ENCODE data around the gene DCAF5.
A peak's percentile ranks its signal among the peaks of the same experiment; 100 is the strongest.

Gene DCAF5

DNA sequence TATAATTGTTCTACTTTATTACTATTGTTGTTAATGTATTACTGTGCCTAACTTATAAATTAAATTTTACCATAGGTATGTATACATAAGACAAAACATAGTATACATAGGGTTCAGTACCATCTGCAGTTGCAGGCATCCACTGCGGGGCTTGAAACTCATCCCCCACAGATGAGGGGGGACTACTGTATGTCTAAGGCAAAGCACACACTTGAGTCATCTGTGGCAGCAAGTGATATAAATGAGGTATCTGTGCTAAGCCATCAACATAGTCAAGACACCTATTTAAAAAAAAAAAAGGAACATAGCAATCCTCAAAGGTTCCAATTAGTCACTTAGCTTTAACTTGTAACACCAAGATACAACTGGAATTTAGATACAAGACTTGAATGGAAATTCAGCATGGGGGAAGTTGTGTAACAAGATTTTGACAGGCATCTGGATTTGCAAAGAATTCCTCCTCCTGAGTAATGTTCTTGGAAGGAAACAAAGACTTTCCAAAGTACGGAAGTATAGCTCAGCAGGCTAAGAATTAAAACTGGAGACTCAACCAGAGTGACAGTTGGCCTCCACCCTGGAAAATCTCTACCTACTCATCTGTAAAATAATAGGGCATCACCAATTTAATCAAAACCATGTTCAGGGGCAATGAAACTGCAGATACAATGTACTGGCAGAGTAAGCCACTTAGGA lies 14.9 kb downstream of the DCAF5 start:
- no peaks in the 10 kb centered on the region for H3K27me3 ChIP-seq (ENCODE audit: control insufficient read depth, insufficient read depth, low read length)
- H3K36me3 ChIP-seq (ENCODE audit: control insufficient read depth, low read depth, low read length) = no peaks in the 10 kb centered on the region
- no peaks in the 10 kb centered on the region for H3K9me3 ChIP-seq (ENCODE audit: control insufficient read depth, low read depth, low read length)
- no peak overlapping the region for H3K4me3 ChIP-seq (ENCODE audit: low read length)
- no peak overlapping the region for H3K27ac ChIP-seq (ENCODE audit: low read length)
- H3K4me1 ChIP-seq (ENCODE audit: control insufficient read depth, low read depth, low read length) = peaks cover 13% of the 10 kb centered on the region
- H3K9ac ChIP-seq (ENCODE audit: low read length) = no peak overlapping the region

DNA sequence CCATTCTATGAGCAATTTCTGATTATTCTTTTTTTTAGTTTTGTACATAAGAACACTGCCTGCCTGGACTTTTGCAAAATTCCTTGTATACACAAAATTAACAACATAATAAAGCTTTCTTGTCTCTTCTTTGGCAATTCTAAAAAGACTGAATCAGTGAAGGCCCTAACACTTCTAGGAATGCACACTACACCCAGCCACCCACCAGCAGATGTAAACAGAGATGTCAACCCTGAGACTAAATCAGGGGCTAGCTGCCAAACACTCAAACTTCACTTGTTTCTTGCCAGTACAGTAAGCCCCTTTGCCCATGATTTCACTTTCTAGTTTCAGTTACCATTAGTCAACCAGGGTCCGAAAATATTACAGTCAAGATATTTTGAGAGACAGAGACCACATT lies 15.5 kb downstream of the DCAF5 start:
- Histone ChIP-seq H3K36me3 (ENCODE audit: control insufficient read depth, low read depth, low read length) (no peaks in the 10 kb centered on the region), H3K27me3 (ENCODE audit: control insufficient read depth, insufficient read depth, low read length) (no peaks in the 10 kb centered on the region)

DNA sequence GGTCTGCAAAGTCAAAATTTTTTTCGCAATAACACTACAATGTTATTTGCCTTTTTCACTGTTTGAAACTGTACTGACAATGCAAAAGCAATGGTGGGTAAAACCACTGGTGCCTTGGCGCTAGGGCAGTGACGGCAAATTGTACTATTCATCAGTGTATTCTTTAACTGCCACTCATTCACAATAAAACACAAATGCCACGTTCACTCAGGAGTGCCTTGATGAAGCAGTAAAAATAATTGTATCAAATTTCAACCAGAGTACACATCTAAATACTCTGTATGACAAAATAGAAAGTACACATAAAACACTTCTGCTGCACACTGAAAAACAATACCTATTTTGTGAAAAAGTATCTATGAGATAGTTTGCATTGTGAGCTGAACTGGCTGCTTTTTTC lies 17.8 kb downstream of the DCAF5 start:
- Histone ChIP-seq H3K4me1 (ENCODE audit: control insufficient read depth, low read depth, low read length) (peaks cover 13% of the 10 kb centered on the region), H3K36me3 (ENCODE audit: control insufficient read depth, low read depth, low read length) (no peaks in the 10 kb centered on the region), H3K9ac (ENCODE audit: low read length) (no peak overlapping the region), H3K27me3 (ENCODE audit: control insufficient read depth, insufficient read depth, low read length) (no peaks in the 10 kb centered on the region), H3K27ac (ENCODE audit: low read length) (no peak overlapping the region), H3K4me3 (ENCODE audit: low read length) (no peak overlapping the region), H3K9me3 (ENCODE audit: control insufficient read depth, low read depth, low read length) (no peaks in the 10 kb centered on the region)

More for the DNA sequence above, 15.5 kb downstream of the DCAF5 start:
- H3K4me1 ChIP-seq (ENCODE audit: control insufficient read depth, low read depth, low read length) = peaks cover 13% of the 10 kb centered on the region
- H3K9ac ChIP-seq (ENCODE audit: low read length) = no peak overlapping the region
- no peak overlapping the region for H3K27ac ChIP-seq (ENCODE audit: low read length)
- H3K9me3 ChIP-seq (ENCODE audit: control insufficient read depth, low read depth, low read length) = no peaks in the 10 kb centered on the region
- H3K4me3 ChIP-seq (ENCODE audit: low read length) = no peak overlapping the region

- Histone ChIP-seq H3K4me3 (ENCODE audit: low read length) (no peak overlapping the region), H3K4me1 (ENCODE audit: control insufficient read depth, low read depth, low read length) (peaks cover 13% of the 10 kb centered on the region), H3K9ac (ENCODE audit: low read length) (no peak overlapping the region), H3K27me3 (ENCODE audit: control insufficient read depth, insufficient read depth, low read length) (no peaks in the 10 kb centered on the region), H3K36me3 (ENCODE audit: control insufficient read depth, low read depth, low read length) (no peaks in the 10 kb centered on the region), H3K9me3 (ENCODE audit: control insufficient read depth, low read depth, low read length) (no peaks in the 10 kb centered on the region), H3K27ac (ENCODE audit: low read length) (no peak overlapping the region)
These were observed 19.5 kb downstream of the DCAF5 start for GRCh38 chr14:69133206-69134125.

GRCh38 chr14:69132513-69133181 lies 20.3 kb downstream of the DCAF5 start:
- no peak overlapping the region for H3K4me3 ChIP-seq (ENCODE audit: low read length)
- H3K27ac ChIP-seq (ENCODE audit: low read length) = no peak overlapping the region
- no peaks in the 10 kb centered on the region for H3K36me3 ChIP-seq (ENCODE audit: control insufficient read depth, low read depth, low read length)
- no peaks in the 10 kb centered on the region for H3K9me3 ChIP-seq (ENCODE audit: control insufficient read depth, low read depth, low read length)
- peaks cover 6% of the 10 kb centered on the region for H3K4me1 ChIP-seq (ENCODE audit: control insufficient read depth, low read depth, low read length)
- no peak overlapping the region for H3K9ac ChIP-seq (ENCODE audit: low read length)
- H3K27me3 ChIP-seq (ENCODE audit: control insufficient read depth, insufficient read depth, low read length) = no peaks in the 10 kb centered on the region

DNA sequence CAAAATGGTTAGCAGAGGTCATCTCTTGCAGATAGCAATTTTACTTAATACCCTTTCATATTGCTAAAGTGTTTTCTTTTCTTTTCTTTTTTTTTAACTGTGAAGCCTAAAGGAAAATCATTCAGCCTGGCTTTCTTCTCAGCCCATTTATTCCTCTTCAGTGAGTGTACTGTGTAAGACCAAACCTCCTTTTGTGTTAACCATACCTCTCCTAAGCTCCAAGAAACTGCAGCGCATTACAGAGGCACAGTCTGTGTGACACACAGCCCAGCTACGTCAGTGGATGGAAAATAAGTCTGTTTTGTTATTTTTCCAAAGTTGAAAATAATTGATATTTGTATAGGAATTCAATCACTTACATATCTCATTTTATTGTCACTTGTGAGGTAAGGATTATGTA lies 21.7 kb downstream of the DCAF5 start:
- no peaks in the 10 kb centered on the region for H3K36me3 ChIP-seq (ENCODE audit: control insufficient read depth, low read depth, low read length)
- H3K27ac ChIP-seq (ENCODE audit: low read length) = no peak overlapping the region
- no peak overlapping the region for H3K4me3 ChIP-seq (ENCODE audit: low read length)
- no peaks in the 10 kb centered on the region for H3K9me3 ChIP-seq (ENCODE audit: control insufficient read depth, low read depth, low read length)
- no peak overlapping the region for H3K9ac ChIP-seq (ENCODE audit: low read length)
- no peaks in the 10 kb centered on the region for H3K27me3 ChIP-seq (ENCODE audit: control insufficient read depth, insufficient read depth, low read length)
- peaks cover 3% of the 10 kb centered on the region for H3K4me1 ChIP-seq (ENCODE audit: control insufficient read depth, low read depth, low read length)

DNA sequence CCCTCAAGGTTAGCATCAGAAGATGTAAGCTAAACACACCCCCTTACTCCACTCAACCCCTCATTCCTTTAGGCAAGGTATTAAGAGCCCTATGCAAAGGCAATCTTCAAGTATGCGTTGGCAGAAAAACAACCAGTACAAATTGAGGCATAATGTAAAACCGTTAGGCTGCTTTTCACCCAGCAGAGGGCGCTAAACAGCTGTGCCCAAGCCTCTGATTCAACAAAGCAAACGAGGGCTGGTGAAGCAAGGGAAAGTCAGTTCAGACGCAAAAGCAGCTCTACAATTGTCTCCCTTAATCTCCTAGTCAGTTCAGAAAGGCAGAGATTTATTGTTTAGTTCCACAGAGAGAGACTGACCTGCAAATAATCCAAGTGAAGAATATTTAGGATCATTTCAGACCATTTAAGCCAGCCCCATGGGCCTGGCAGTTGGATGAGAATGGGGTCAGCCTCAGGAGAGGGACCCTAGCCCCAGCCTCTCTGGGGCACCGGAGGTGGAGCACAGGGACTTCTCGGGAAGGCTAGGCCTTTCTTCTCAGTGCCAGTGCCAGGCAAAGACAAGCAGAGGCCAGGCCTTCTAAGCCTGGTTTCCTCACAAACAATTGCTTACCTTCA lies 23.5 kb downstream of the DCAF5 start:
- Histone ChIP-seq H3K9ac (ENCODE audit: low read length) (no peak overlapping the region), H3K4me1 (ENCODE audit: control insufficient read depth, low read depth, low read length) (peaks cover 3% of the 10 kb centered on the region), H3K4me3 (ENCODE audit: low read length) (no peak overlapping the region), H3K27ac (ENCODE audit: low read length) (peak overlapping the region; percentile 4), H3K9me3 (ENCODE audit: control insufficient read depth, low read depth, low read length) (no peaks in the 10 kb centered on the region), H3K27me3 (ENCODE audit: control insufficient read depth, insufficient read depth, low read length) (no peaks in the 10 kb centered on the region), H3K36me3 (ENCODE audit: control insufficient read depth, low read depth, low read length) (no peaks in the 10 kb centered on the region)

- no peak overlapping the region for H3K27ac ChIP-seq (ENCODE audit: low read length)
- no peak overlapping the region for H3K9ac ChIP-seq (ENCODE audit: low read length)
- peaks cover 19% of the 10 kb centered on the region for H3K36me3 ChIP-seq (ENCODE audit: control insufficient read depth, low read depth, low read length)
- no peaks in the 10 kb centered on the region for H3K27me3 ChIP-seq (ENCODE audit: control insufficient read depth, insufficient read depth, low read length)
- no peaks in the 10 kb centered on the region for H3K9me3 ChIP-seq (ENCODE audit: control insufficient read depth, low read depth, low read length)
- no peaks in the 10 kb centered on the region for H3K4me1 ChIP-seq (ENCODE audit: control insufficient read depth, low read depth, low read length)
- H3K4me3 ChIP-seq (ENCODE audit: low read length) = no peak overlapping the region
These were observed 34.6 kb downstream of the DCAF5 start for GRCh38 chr14:69118305-69118704.

- Histone ChIP-seq H3K9me3 (ENCODE audit: control insufficient read depth, low read depth, low read length) (no peaks in the 10 kb centered on the region), H3K36me3 (ENCODE audit: control insufficient read depth, low read depth, low read length) (peaks cover 19% of the 10 kb centered on the region), H3K27ac (ENCODE audit: low read length) (no peak overlapping the region), H3K4me1 (ENCODE audit: control insufficient read depth, low read depth, low read length) (no peaks in the 10 kb centered on the region), H3K4me3 (ENCODE audit: low read length) (no peak overlapping the region), H3K27me3 (ENCODE audit: control insufficient read depth, insufficient read depth, low read length) (no peaks in the 10 kb centered on the region), H3K9ac (ENCODE audit: low read length) (no peak overlapping the region)
These were observed 35.7 kb downstream of the DCAF5 start for GRCh38 chr14:69117020-69117767.

GRCh38 chr14:69115407-69116185 lies 37.3 kb downstream of the DCAF5 start:
- Histone ChIP-seq H3K27me3 (ENCODE audit: control insufficient read depth, insufficient read depth, low read length) (no peaks in the 10 kb centered on the region), H3K4me1 (ENCODE audit: control insufficient read depth, low read depth, low read length) (no peaks in the 10 kb centered on the region), H3K9ac (ENCODE audit: low read length) (no peak overlapping the region), H3K9me3 (ENCODE audit: control insufficient read depth, low read depth, low read length) (no peaks in the 10 kb centered on the region), H3K36me3 (ENCODE audit: control insufficient read depth, low read depth, low read length) (peaks cover 19% of the 10 kb centered on the region), H3K27ac (ENCODE audit: low read length) (no peak overlapping the region), H3K4me3 (ENCODE audit: low read length) (no peak overlapping the region)
